Epithelial cell of alveolus of lung (primary cell): Measurements from ENCODE around the gene ALDH3A2. TPM values are rescaled to one million over a fixed set of nuclear protein-coding genes. Genes with fewer than 3 reads are reported as not detected.

Experiments used
- total RNA-seq: library from RNA; depleted of rRNA; stranded (reverse); fragments of >200 nt; gene quantifications from 2 replicates; pipeline ENCODE4 v1.2.1, GENCODE V29; 2015

The ALDH3A2 gene
- 21.1 and 32.3 TPM in 2 replicates for total RNA-seq

DNA sequence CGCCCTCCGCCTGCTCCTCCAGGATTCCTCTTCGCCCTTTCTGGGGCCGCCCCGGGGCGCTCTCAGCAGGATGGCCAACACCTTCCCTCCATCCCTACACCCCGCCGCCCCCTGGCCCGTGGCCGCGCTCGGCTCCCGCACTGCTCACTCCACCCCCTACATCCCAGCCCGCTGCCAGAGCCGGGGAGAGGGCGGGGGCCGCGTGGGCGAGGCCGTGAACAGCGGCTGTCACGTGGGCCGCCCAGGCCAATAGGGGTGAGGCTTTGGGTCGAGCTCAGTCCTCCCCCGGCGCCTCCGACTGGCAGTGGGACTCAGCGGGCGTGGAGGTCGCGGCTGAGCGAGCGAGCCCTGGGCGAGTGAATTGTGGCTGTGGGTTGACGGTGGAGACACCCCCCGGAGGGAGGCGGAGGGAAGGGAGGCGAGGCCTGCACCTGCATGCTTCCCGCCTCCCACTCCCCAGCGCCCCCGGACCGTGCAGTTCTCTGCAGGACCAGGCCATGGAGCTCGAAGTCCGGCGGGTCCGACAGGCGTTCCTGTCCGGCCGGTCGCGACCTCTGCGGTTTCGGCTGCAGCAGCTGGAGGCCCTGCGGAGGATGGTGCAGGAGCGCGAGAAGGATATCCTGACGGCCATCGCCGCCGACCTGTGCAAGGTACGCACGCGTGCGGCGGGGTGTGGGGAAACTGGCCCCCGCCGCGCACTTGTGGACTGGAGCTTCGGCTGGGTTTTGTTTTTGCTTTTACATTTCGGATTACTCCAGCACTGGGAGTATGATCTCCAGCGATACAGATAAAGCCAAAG, at the start of gene ALDH3A2:
Gene ALDH3A2 (plus strand): TSS at position 277 of the 799 bp plus-strand sequence. CDS start 221 bp downstream, at position 498.

DNA sequence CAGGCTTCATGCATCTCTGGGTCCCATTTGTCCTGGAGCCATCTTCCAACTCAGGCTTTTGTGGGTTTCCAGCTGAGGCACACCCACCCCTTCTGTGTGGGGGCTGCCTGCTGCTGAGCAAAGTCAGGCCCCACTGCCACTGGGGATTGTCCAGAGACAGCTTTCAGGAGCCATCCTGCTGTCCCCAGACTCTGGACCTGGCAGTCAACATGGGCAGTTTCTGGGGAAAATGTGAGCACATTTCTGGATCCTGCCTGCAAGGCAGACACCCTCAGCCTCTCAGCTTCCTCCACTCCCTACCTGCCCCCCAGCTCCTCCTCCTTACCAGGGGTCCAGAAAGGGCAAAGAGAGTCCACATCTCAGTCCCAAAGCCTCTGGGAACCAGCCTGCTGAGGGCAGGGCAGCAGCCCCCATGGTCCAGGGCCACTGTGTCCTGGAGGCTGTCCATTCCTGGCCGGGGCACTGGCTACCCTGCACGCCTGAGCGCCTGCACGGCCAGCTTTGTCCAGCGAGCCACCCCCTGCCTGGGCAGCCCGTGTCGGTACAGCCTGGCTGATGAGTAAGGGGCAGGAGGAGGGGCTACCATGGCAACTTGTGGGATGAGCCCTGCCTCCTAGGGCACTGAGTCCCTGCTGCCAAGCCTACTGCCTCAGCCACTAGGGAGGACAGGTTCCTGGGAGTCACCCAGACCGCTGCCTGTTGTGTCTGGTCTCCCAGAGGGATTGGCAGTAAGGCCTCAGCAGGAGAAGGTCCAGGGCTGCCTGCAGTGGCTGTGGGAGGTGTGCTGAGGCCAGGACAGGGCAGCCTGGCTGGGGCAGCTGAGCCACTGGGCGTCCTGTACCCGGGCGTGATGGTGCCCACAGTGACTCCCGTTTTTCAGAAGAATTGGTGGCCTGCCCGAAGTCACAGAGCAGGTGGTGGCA, 67.8 kb downstream of the ALDH3A2 start, which contains the start of gene SLC47A2:
Gene SLC47A2 (minus strand): TSS at position 477 of the 923 bp plus-strand sequence. CDS start 29 bp downstream, at position 448.

Other genes starting within 250 kb of the ALDH3A2 start
- 1.6 and 6.9 TPM in 2 replicates for gene RNF112, start 237.5 kb upstream of the ALDH3A2 start, total RNA-seq
- gene SLC47A1, start 114.9 kb upstream of the ALDH3A2 start, total RNA-seq, result 0.40 and 0.52 TPM in 2 replicates
- not detected in 2 replicates for gene SLC47A2, start 67.8 kb downstream of the ALDH3A2 start, total RNA-seq
- not detected in 2 replicates for gene ALDH3A1, start 99.5 kb downstream of the ALDH3A2 start, total RNA-seq
- 11.2 and 12.9 TPM in 2 replicates for gene ULK2, start 219.2 kb downstream of the ALDH3A2 start, total RNA-seq